Glomerular visceral epithelial cell (primary cell): ENCODE measurements around the gene CAP2.

Experiments
- DNase-seq: peaks from one replicate; pipeline ENCODE4 v3.0.0-alpha.2; 2016; ENCODE audit errors: extremely low spot score

The CAP2 gene

DNA sequence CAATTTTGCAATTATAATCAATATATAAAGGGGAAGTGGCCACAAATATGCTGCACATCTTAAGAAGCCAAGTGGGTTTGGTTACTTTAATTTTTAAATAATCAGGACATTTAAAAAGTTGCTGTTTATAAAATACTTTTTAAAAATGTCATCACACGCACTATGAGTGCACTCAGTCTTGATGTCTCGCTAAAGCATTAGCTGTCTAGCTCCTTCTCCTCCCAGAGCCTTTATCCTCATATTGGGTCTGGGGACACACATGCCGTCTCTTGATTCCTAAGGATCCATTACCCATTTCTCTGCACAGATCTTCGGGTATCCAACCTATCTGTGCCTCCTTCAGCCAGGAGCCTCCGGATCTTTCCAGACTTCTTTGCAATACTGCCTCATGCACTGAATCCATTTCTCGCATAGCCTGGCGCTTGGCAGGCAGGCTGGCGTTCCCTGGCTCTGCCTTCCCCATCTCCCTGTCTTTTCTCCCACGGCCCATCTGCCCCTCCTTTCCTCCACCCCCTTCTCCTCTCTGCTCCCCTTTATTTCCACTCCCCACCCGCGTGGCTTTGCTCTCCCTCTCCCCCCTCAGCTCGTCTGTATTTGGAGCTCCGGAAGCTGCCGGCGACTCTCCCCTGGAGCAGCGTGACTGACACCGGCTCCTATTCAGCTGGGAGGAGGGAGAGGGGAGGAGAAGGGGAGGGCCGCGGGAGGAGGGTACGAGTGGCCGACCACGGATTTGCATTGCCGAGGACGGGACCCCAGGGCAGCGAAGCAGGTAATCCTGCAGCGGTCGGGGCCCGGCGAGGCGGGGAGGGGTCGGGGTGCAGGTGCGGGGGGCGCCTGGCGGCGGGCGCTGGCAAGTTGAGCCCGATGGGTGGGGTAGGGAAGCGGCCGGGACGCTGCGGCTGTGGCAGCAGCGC lies at the start of gene CAP2:
TSS of gene CAP2 (plus strand) at position 618 of the 914 bp plus-strand sequence. CDS start 27,961 bp downstream, outside the sequence.
- DNase-seq: peak; percentile 85

GRCh38 chr6:17347012-17347411 lies 46.4 kb upstream of the CAP2 start:
- no peak for DNase-seq

DNA sequence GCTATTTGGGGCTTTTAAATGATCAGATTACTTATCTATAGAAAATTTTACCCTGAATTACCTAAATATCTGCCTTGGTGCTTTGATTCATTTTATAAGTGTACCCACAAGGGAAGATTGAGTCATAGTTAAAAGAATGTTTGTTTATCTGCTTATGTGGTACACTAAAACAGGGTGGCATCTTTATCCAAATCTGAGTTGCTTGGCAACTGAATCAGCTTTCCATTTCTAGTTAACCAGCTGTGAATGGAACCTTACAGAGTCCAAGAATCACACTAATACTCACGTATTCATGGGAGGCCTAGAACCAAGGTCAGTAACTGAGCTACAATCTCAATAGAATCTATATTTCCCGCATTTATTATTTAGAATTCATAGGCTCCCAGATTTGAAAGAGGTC lies 44.0 kb upstream of the CAP2 start:
- DNase-seq: no peak

GRCh38 chr6:17352302-17352701 lies 41.1 kb upstream of the CAP2 start:
- DNase-seq: peak; percentile 4

GRCh38 chr6:17353440-17354175 lies 39.8 kb upstream of the CAP2 start:
- DNase-seq: no peak

GRCh38 chr6:17354700-17355403 lies 38.5 kb upstream of the CAP2 start:
- DNase-seq: peak; percentile 35

DNA sequence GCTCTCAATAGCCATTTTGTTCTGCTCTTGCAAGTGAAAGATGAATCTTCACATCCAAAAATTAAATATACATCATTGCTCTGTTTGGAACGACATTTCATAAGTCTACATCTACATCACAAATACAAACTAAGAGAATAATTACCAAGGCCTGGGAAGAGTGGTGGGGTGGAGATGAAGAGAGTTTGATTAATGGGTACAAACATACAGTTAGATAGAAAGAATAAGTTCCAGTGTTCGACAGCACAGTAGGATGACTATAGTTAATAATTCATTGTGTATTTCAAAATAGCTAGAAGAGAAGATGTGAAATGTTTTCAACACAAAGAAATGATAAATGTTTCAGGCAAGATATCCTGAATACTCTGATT lies 38.0 kb upstream of the CAP2 start:
- no peak for DNase-seq

DNA sequence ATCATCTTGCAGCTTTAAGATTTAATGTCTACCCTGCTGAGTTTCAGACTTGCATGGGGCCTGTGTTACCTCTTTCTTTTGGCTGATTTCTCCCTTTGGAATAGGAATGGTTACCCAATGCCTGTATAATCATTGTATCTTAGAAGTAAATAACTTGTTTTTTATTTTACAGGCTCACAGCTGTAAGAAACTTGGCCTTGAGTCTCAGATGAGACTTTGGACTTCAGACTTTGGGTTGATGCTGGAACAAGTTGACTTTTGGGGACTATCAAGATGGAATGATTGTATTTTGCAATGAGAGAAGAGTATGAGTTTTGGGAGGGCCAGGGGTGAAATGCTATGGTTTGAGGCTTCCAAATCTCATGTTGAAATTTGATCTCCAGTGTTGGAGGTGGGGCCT lies 34.9 kb upstream of the CAP2 start:
- no peak for DNase-seq

- no peak for DNase-seq
Measured at GRCh38 chr6:17360564-17360963, 32.8 kb upstream of the CAP2 start.

DNA sequence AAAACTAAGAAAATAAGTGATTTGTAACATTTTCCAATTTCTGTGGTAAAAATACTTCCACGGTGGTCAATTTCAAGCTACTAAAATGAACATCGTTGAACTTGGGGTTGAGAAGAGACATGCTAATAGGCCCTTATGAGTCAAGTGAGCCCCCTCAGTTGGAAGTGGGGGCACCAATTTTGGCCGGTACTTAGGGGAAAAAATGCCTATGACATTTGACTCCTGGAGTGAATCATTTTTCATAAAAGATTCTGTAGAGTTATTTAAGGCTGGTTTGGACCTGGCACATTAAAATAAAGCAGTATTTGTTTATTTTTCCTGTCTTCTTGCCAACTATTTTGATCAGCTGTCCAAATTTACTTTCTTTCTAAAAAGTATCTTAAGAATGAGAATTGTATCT lies 32.4 kb upstream of the CAP2 start:
- no peak for DNase-seq

DNA sequence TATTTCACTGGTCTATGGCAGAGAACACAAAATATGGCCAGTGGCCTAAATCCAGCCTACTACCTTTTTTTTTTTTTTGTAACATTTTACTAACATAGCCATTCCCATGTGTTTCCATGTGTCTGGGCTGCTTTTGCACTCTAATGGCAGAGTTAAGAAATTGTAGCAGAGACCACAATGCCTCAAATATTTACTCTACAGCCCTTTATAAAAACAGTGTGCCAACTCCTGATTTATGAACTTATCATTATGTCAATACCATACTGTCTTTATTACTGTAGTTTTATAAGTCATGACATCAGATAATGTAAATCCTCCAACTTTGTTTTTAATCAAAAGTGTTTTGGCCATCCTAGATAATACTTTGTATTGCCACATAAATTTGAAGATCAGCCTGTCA lies 27.4 kb upstream of the CAP2 start:
- no peak for DNase-seq

DNA sequence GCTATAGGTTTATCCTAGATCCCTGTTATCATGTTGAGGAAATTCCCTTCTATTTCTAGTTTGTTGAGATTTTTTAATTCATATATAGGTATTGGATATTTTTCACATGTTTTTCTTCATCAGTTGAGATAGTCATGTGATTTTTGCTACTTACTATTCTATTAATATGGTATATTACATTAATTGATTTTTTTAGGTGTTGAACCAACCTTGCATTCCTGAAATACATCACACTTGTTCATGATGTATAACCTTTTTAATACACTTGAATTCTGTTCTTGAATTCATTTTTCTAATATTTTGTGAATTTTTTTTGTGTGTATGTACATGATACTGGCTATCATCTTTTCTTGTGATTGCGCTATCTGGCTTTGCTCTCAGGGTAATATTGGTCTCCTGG lies 25.5 kb upstream of the CAP2 start:
- no peak for DNase-seq

GRCh38 chr6:17381424-17382147 lies 11.8 kb upstream of the CAP2 start:
- DNase-seq: no peak

DNA sequence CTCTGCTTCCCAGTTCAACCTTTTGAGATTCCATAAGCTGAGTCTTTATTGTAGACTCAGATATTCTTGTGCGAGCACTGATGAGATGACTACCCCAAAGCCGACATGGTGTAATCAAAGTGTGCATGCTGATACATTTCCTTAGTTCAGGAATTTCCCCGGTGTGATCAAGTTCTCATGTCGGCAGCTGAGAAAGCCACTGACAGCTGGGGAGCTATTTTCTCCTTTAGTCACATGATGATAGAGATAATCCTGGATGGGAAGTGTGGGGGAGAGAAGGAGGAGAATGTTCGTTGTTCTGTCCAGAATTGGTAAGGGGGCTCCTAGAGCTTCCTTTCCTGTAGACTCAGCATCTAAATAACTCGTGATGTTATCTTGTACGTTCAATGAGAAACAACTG lies 7.7 kb upstream of the CAP2 start:
- peak; percentile 13 for DNase-seq

- no peak for DNase-seq
Measured at GRCh38 chr6:17388365-17388764, 5.0 kb upstream of the CAP2 start.

DNA sequence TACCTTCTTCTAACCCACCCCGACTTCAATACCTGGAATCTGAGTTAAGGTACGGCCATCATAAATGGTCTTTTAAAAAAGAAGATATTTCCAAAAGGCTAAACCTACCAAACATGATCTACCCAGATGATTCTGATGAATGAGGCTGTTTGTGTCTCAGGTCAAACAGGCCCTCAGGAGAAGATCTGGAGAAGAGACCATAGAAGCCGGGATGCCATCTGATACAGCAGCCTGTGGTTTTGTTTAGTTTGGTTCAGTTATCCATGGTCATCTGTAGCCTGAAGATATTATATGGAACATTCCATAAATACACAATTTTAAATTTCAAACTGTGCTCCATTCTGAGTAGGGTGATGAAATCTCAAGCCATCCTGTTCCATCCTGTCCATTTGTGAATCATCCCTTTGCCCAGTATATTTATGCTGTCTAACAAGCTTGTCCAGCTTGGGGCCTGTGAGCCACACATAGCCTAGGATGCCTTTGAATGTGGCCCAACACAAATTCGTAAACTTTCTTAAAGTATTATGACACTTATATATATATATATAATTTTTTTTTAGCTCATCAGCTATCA lies 4.0 kb upstream of the CAP2 start:
- no peak for DNase-seq

GRCh38 chr6:17390276-17390675 lies 3.1 kb upstream of the CAP2 start:
- DNase-seq: no peak

GRCh38 chr6:17391976-17392375 lies 1.4 kb upstream of the CAP2 start:
- no peak for DNase-seq

DNA sequence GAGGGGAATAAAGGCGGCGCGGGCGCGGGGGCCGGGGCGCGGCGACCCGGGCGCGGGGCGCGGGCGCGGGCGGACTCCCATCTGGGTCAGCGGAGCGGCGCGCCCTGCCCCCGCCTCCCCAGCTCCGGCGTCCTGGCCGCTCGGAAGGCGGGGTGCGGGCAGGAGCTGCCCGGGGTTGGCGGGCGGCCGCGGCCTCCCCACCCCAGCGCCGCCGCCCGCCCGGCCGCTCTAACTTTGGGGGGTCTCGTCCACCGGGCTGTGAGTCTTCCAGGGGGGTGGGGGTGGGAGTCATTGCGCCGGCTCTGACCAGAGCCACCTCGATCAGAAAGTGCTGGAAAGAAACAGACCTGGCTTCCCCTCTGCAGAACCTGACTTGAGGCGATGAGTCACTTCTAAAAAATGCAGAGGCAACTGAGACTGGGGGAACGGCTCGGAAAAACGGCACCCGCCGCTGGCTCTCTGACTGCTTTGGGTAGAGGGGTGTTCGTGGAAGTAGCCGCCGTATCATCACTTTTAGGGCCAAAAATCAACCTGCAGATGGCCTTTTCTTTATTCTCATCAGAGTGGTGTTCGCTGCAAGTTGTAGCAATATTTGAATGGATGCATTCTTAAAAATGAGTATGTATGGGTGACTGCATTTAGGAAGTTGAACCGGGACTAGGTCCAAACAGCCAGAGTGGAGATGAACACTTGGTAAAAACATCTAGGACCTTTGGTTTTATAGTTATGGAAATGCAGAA lies 667 bp downstream of the CAP2 start:
- peak; percentile 83 for DNase-seq

- DNase-seq: no peak
Measured at GRCh38 chr6:17395112-17395511, 1.7 kb downstream of the CAP2 start.

DNA sequence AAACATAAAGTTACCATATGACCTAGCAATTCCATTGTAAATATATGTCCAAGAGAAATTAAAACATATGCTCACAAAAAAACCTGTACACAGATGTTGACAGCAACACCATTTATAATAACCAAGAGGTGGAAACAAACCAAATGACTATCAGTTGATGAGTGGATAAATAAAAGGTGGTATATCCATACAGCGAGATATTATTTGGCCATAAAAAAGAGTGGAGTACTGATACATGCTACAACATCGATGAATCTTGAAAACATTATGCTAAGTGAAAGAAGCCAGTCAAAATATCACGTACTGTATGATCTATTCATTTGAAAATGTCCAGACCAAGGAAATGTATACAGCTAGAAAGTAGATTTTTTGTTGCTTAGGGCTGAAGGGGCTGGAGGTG lies 2.9 kb downstream of the CAP2 start:
- DNase-seq: no peak
